OCI-LY7 (cell line): ENCODE data around the gene ZFYVE28. TPM values are rescaled to one million over a fixed set of nuclear protein-coding genes. Genes with fewer than 3 reads are reported as not detected.

Experiments used
- BruUV-seq: library from RNA; stranded (reverse); fragments of 400-500 nt; replicated peaks from 2 replicates; lab custom pipeline; 2021; lab: Mats Ljungman, UMichigan
- CTCF ChIA-PET: fragments of 300-600 bp; sonication (Branson Sonifier 250); formaldehyde crosslinking; loops from one replicate; lab custom pipeline; 2022; ENCODE audit warnings: antibody characterized with exemption; ENCODE audit not compliant: unreplicated experiment; lab: Charles Lee
- POLR2A ChIA-PET: fragments of 300-600 bp; sonication (Branson Sonifier 250); formaldehyde crosslinking; loops from one replicate; lab custom pipeline; 2022; ENCODE audit warnings: antibody characterized with exemption; lab: Charles Lee
- DNase-seq: peaks from one replicate; pipeline ENCODE4 v3.0.0-alpha.2; 2015; ENCODE audit warnings: low spot score
- H2AFZ ChIP-seq: fragments of 200-600 bp; sonication (generic), shearing (Covaris generic); 2 replicates; pipeline ENCODE4 v1.6.1; 2014; ENCODE audit warnings: mild to moderate bottlenecking, antibody characterized with exemption, low read length, moderate library complexity
- H3K27ac ChIP-seq: fragments of 200-600 bp; sonication (generic); 2 replicates; pipeline ENCODE4 v1.5.1; 2014; ENCODE audit warnings: mixed run types, low read depth, mild to moderate bottlenecking, moderate library complexity, low read length, inconsistent platforms; ENCODE audit not compliant: poor library complexity, severe bottlenecking
- H3K36me3 ChIP-seq: fragments of 200-600 bp; sonication (generic); 2 replicates; pipeline ENCODE4 v1.6.1; 2014; ENCODE audit warnings: mild to moderate bottlenecking, antibody characterized with exemption, low read length, moderate library complexity, mixed read lengths; ENCODE audit not compliant: insufficient read depth
- H3K4me1 ChIP-seq: fragments of 200-600 bp; sonication (generic); 2 replicates; pipeline ENCODE4 v1.5.1; 2014; ENCODE audit warnings: mild to moderate bottlenecking, low read length; ENCODE audit not compliant: insufficient read depth, poor library complexity, severe bottlenecking
- H3K4me2 ChIP-seq: fragments of 200-600 bp; sonication (generic); 2 replicates; pipeline ENCODE4 v1.6.1; 2014; ENCODE audit warnings: mild to moderate bottlenecking, low read length
- H3K4me3 ChIP-seq: fragments of 200-600 bp; sonication (generic); 2 replicates; pipeline ENCODE4 v1.5.1; 2014; ENCODE audit warnings: mild to moderate bottlenecking, low read depth, low read length; ENCODE audit not compliant: poor library complexity, severe bottlenecking
- H3K79me2 ChIP-seq: fragments of 200-600 bp; sonication (generic); 2 replicates; pipeline ENCODE4 v1.6.1; 2016; ENCODE audit warnings: low read depth, mild to moderate bottlenecking, low read length, moderate library complexity, mixed read lengths; ENCODE audit not compliant: insufficient read depth
- H3K9me2 ChIP-seq: fragments of 200-600 bp; sonication (generic); 2 replicates; pipeline ENCODE4 v1.6.1; 2016; ENCODE audit warnings: mild to moderate bottlenecking, low read length, mixed read lengths; ENCODE audit not compliant: insufficient read depth
- H3K9me3 ChIP-seq: fragments of 200-600 bp; sonication (generic); 2 replicates; pipeline ENCODE4 v1.6.1; 2014; ENCODE audit warnings: mild to moderate bottlenecking, mixed run types, low read length, mixed read lengths
- H4K20me1 ChIP-seq: fragments of 200-600 bp; sonication (generic); 2 replicates; pipeline ENCODE4 v1.6.1; 2014; ENCODE audit warnings: mild to moderate bottlenecking, antibody characterized with exemption, low read length, moderate library complexity, mixed read lengths; ENCODE audit not compliant: insufficient read depth
- CTCF ChIP-seq: fragments of 200-600 bp; sonication (generic); conservative IDR thresholded peaks from 2 replicates; pipeline ENCODE4 v1.5.1; 2014; ENCODE audit warnings: mild to moderate bottlenecking, antibody characterized with exemption, low read length, moderate library complexity, mixed read lengths
- EZH2phosphoT487 ChIP-seq: fragments of 200-600 bp; sonication (generic); IDR thresholded peaks from 2 replicates; pipeline ENCODE4 v1.6.1; 2018; ENCODE audit warnings: low read depth, borderline replicate concordance, mild to moderate bottlenecking, mixed run types, antibody characterized with exemption, low read length, moderate library complexity, mixed read lengths
- intact Hi-C: fragments of 100-400 bp; cut with micrococcal nuclease; formaldehyde crosslinking; loops from one replicate; pipeline ENCODE4 v1.10.0; 2022; ENCODE audit not compliant: unreplicated experiment
- total RNA-seq, 2 experiments: library from RNA; depleted of rRNA in 1 of 2; stranded (reverse); fragments of >200 nt in 1 of 2; shearing (Covaris generic) in 1 of 2; gene quantifications; 2 replicates each; pipeline ENCODE4 v1.2.3, GENCODE V29; 2014 to 2022

The ZFYVE28 gene
- total RNA-seq, 2 experiments from 2014 or later: 0.32 TPM; not detected in 1

GRCh38 chr4:2357821-2358745, 60.4 kb downstream of the ZFYVE28 start:
- no peak overlapping the region for H3K27ac ChIP-seq
- H3K4me3 ChIP-seq: no peak overlapping the region
- H3K4me2 ChIP-seq: no peak overlapping the region
- ChIA-PET CTCF (no interaction called here), POLR2A (interaction anchor here (0.7 kb wide), 1 partner anchor 10 kb away, joined by 3 read pairs; no protein-coding TSS in a partner anchor)
- BruUV-seq: no TSS peak
- intact Hi-C loops: no loop called here
- H3K9me2 ChIP-seq: no peaks in the 10 kb centered on the region
- H4K20me1 ChIP-seq: no peaks in the 10 kb centered on the region
- H2AFZ ChIP-seq: no peak overlapping the region
- H3K79me2 ChIP-seq: no peaks in the 10 kb centered on the region
- no peaks in the 10 kb centered on the region for H3K9me3 ChIP-seq
- TF ChIP-seq CTCF (no peak), EZH2phosphoT487 (no peak)
- no peak for DNase-seq
- no peaks in the 10 kb centered on the region for H3K4me1 ChIP-seq
- no peaks in the 10 kb centered on the region for H3K36me3 ChIP-seq

GRCh38 chr4:2356123-2357069, 62.0 kb downstream of the ZFYVE28 start:
- H3K79me2 ChIP-seq: no peaks in the 10 kb centered on the region
- H2AFZ ChIP-seq: no peak overlapping the region
- no peaks in the 10 kb centered on the region for H3K36me3 ChIP-seq
- ChIA-PET POLR2A (no interaction called here), CTCF (no interaction called here)
- H3K27ac ChIP-seq: no peak overlapping the region
- H3K9me2 ChIP-seq: no peaks in the 10 kb centered on the region
- no TSS peak for BruUV-seq
- no peak overlapping the region for H3K4me3 ChIP-seq
- no peaks in the 10 kb centered on the region for H4K20me1 ChIP-seq
- H3K4me2 ChIP-seq: no peak overlapping the region
- H3K4me1 ChIP-seq: no peaks in the 10 kb centered on the region
- TF ChIP-seq CTCF: no peak
- no peak for TF ChIP-seq EZH2phosphoT487
- intact Hi-C loops: no loop called here
- no peaks in the 10 kb centered on the region for H3K9me3 ChIP-seq
- no peak for DNase-seq
